HUDEP-2 (cell line): Measurements from ENCODE around the gene TSPAN33.
"Not testable (repeated sequence)": the region's sequence is repeated elsewhere in the genome, so short reads cannot be mapped to it uniquely, and the experiment has no call there.

Experiments
- DNase-seq, 76 experiments: peaks; one replicate each; lab custom pipeline; 2025; ENCODE audit not compliant: unreplicated experiment in 76 of 76; lab: John Stamatoyannopoulos, UW

TSPAN33 gene

GRCh38 chr7:129205126-129205818 is 60.8 kb downstream of the TSPAN33 start:
- DNase-seq = no peak

DNA sequence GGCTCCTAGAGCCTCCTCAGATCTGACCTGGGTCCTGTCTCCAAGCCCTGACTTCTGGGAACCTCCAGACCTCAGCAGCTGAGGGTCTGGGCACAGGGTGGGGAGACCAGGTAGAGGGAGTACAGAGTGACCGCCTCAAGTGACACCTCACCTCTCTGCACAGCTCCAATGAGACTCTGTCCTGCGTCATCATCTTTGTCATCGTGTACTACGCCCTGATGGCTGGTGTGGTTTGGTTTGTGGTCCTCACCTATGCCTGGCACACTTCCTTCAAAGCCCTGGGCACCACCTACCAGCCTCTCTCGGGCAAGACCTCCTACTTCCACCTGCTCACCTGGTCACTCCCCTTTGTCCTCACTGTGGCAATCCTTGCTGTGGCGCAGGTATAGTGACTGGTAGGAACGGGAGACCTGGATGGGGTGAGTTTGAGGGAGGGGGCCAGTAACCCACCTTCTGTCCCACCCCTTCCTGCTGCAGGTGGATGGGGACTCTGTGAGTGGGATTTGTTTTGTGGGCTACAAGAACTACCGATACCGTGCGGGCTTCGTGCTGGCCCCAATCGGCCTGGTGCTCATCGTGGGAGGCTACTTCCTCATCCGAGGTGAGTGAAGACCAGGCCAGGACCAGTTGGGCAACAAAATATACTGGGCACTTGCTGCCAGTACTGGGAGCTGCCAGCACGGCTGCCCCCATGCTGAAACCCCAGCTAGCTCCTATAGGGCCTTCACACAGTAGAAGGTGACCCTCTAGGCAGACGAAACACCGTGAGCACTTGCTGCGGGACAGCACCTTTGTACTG is 61.7 kb downstream of the TSPAN33 start:
- DNase-seq = no peak

- no peak for DNase-seq
Observed at GRCh38 chr7:129208667-129209066, 64.2 kb downstream of the TSPAN33 start.

- DNase-seq = no peak
Observed at GRCh38 chr7:129209067-129209926, 64.8 kb downstream of the TSPAN33 start.

DNA sequence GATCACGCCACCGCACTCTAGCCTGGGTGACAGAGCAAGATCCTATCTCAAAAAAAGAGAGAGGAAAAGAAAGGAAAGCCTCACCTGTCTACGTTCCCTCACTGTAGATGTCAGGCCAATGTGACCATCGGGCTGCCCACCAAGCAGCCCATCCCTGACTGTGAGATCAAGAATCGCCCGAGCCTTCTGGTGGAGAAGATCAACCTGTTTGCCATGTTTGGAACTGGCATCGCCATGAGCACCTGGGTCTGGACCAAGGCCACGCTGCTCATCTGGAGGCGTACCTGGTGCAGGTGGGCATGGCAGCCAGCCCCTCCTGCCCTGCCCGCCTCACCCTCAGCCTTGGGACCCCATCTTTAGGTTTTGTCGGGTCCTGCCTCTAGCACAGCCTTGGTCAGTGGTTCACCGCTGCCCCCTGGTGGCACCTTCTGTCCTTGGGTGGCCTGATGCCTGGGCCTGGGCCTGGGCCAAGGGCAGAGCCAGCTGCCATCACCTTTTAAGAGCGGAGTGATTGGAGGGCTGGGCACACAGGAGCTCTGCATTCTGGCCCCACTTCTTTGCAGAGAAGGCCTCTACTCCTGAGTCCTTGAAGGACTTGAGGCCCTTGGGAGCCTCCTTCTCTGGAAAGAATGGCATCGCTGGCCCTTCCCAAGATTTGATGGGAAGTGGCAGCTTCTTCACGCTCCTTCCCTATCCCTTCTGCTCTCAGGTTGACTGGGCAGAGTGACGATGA is 65.9 kb downstream of the TSPAN33 start:
- peak in 60 of 76 experiments; percentile 4 to 75 (median 42) for DNase-seq

- DNase-seq = no peak
Observed at GRCh38 chr7:129210989-129211312, 66.4 kb downstream of the TSPAN33 start.

DNA sequence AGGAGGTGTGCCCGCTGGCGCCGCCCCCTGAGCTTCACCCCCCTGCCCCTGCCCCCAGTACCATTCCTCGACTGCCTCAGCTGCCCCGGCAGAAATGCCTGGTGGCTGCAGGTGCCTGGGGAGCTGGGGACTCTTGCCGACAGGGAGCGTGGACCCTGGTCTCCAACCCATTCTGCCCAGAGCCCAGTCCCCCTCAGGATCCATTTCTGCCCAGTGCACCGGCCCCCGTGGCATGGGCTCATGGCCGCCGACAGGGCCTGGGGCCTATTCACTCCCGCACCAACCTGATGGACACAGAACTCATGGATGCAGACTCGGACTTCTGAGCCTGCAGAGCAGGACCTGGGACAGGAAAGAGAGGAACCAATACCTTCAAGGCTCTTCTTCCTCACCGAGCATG is 67.6 kb downstream of the TSPAN33 start:
- no peak for DNase-seq

- no peak for DNase-seq
Observed at GRCh38 chr7:129212596-129212995, 68.1 kb downstream of the TSPAN33 start.

- peak in 11 of 76 experiments; percentile 1 to 29 (median 5) for DNase-seq
Observed at GRCh38 chr7:129213828-129214227, 69.3 kb downstream of the TSPAN33 start.

DNA sequence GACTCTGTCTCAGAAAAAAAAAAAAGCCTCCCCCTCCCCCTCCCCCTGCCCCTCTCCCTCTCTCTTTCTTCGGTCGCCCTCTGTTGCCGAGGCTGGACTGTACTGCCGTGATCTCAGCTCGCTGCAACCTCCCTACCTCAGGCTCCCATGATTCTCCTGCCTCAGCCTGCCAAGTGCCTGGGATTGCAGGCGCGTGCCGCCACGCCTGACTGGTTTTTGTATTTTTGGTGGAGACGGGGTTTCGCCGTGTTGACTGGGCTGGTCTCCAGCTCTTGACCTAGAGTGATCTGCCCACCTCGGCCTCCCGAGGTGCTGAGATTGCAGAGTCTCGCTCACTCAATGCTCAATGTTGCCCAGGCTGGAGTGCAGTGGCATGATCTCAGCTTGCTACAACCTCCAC is 71.2 kb downstream of the TSPAN33 start:
- not testable (repeated sequence) for DNase-seq

- not testable (repeated sequence) for DNase-seq
Observed at GRCh38 chr7:129216101-129216715, 71.7 kb downstream of the TSPAN33 start.

- DNase-seq = not testable (repeated sequence)
Observed at GRCh38 chr7:129216821-129217416, 72.4 kb downstream of the TSPAN33 start.

DNA sequence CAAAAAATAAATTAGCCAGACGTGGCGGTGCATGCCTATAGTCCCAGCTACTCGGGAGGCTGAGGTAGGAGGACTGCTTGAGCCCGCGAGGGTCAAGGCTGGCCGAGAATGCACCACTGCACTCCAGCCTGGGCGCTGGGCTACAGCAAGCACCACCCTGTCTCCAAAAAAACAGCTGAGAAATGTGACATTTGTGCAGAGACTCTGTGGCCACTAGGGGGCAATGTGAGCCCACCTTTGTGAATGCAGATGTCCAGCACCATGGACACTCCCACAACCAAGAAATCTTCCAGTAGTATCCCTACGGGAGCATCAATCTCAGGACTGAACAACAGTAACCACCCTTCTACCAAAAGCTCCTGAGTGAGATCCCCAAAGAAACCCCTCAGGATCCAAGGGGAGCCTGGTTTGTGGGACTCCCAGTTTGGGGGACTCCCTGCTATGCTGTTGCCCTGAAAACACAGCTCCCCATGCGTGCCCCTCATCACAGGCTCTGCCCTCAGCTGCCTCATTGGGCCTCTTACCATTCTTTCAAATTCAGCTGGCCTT is 74.1 kb downstream of the TSPAN33 start:
- DNase-seq = peak in 66 of 76 experiments; percentile 3 to 79 (median 54)

- DNase-seq = not testable (repeated sequence)
Observed at GRCh38 chr7:129219166-129219565, 74.7 kb downstream of the TSPAN33 start.
